Nephron (organoid): ENCODE data around the gene KMT2C.

ENCODE experiments used
- H3K27ac Mint-ChIP-seq, 3 experiments: 2 replicates each; pipeline ENCODE4 v1.8.0; 2020; ENCODE audit warnings: mixed read lengths in 3 of 3, mild to moderate bottlenecking in 2 of 3, moderate library complexity in 1 of 3
- H3K27me3 Mint-ChIP-seq: 2 replicates; pipeline ENCODE4 v1.8.0; 2021; ENCODE audit warnings: low read depth, mild to moderate bottlenecking, moderate library complexity, mixed read lengths
- H3K36me3 Mint-ChIP-seq: 2 replicates; pipeline ENCODE4 v1.8.0; 2020; ENCODE audit warnings: low read depth, mixed read lengths
- H3K4me1 Mint-ChIP-seq: 2 replicates; pipeline ENCODE4 v1.8.0; 2020; ENCODE audit warnings: mixed read lengths
- H3K4me3 Mint-ChIP-seq, 3 experiments: 2 replicates each; pipeline ENCODE4 v1.8.0; 2020; ENCODE audit warnings: mild to moderate bottlenecking in 3 of 3, mixed read lengths in 3 of 3, moderate library complexity in 2 of 3
- H3K9me3 Mint-ChIP-seq: 2 replicates; pipeline ENCODE4 v1.8.0; 2020; ENCODE audit warnings: mixed read lengths
- TF ChIP-seq, protein P1 (sequence below), 3 experiments: fragments of 200-600 bp; sonication (generic); IDR thresholded peaks; one replicate each; pipeline ENCODE4 v1.5.0; 2021; ENCODE audit warnings: antibody characterized with exemption in 3 of 3; ENCODE audit not compliant: unreplicated experiment in 3 of 3

The KMT2C gene

DNA sequence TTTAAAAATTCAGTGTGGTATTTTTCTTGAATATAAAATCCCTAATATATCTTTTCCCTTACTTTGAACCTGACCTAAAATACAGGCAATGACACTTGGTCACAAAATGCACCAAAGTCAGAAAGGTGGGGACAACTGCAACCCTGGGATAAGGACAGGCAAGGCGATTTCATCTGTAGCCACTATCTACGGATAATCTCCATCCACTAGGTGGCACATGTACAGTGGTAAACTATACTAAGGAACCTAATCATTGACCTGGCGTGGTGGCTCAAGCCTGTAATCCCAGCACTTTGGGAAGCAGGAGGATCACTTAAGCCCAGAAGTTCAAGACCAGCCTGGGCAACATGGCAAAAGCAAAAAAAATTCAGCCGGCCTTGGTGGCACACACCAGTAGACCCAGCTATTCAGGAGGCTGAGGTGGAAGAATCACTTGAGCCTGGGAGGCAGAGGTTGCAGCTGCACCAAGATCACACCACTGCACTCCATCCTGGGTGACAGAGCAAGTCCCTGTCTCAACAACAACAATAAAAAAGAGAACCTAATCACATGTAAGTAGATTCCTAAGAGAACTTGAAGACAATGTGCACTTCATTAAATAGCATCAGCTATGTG is 98.9 kb downstream of the KMT2C start:
- Mint-ChIP-seq H3K36me3 (no peaks in the 10 kb centered on the region), H3K9me3 (no peaks in the 10 kb centered on the region), H3K4me3 (no peak overlapping the region), H3K27me3 (peaks cover 4% of the 10 kb centered on the region), H3K27ac (no peak overlapping the region), H3K4me1 (peaks cover 19% of the 10 kb centered on the region)
- TF ChIP-seq, protein P1, sequence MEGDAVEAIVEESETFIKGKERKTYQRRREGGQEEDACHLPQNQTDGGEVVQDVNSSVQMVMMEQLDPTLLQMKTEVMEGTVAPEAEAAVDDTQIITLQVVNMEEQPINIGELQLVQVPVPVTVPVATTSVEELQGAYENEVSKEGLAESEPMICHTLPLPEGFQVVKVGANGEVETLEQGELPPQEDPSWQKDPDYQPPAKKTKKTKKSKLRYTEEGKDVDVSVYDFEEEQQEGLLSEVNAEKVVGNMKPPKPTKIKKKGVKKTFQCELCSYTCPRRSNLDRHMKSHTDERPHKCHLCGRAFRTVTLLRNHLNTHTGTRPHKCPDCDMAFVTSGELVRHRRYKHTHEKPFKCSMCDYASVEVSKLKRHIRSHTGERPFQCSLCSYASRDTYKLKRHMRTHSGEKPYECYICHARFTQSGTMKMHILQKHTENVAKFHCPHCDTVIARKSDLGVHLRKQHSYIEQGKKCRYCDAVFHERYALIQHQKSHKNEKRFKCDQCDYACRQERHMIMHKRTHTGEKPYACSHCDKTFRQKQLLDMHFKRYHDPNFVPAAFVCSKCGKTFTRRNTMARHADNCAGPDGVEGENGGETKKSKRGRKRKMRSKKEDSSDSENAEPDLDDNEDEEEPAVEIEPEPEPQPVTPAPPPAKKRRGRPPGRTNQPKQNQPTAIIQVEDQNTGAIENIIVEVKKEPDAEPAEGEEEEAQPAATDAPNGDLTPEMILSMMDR (IDR thresholded peaks at IDR 0.05; ENCODE audit: unreplicated experiment in 3 of 3), result peak; percentile 37 to 52 (median 41)

- no peak overlapping the region for H3K4me3 Mint-ChIP-seq
- H3K4me1 Mint-ChIP-seq, result peaks cover 14% of the 10 kb centered on the region
- TF ChIP-seq, protein P1 (IDR thresholded peaks at IDR 0.05; ENCODE audit: unreplicated experiment in 3 of 3), result no peak
- no peaks in the 10 kb centered on the region for H3K36me3 Mint-ChIP-seq
- H3K27me3 Mint-ChIP-seq, result peaks cover 4% of the 10 kb centered on the region
- no peak overlapping the region for H3K27ac Mint-ChIP-seq
- no peaks in the 10 kb centered on the region for H3K9me3 Mint-ChIP-seq
Measured at GRCh38 chr7:152335900-152336571, 99.8 kb downstream of the KMT2C start.

GRCh38 chr7:152333134-152333533 is 102.7 kb downstream of the KMT2C start:
- Mint-ChIP-seq H3K4me1 (peaks cover 9% of the 10 kb centered on the region), H3K4me3 (no peak overlapping the region), H3K27me3 (no peaks in the 10 kb centered on the region), H3K9me3 (no peaks in the 10 kb centered on the region), H3K36me3 (peaks cover 18% of the 10 kb centered on the region), H3K27ac (no peak overlapping the region)
- TF ChIP-seq, protein P1 (IDR thresholded peaks at IDR 0.05; ENCODE audit: unreplicated experiment in 3 of 3), result no peak

- H3K9me3 Mint-ChIP-seq, result no peaks in the 10 kb centered on the region
- TF ChIP-seq, protein P1 (IDR thresholded peaks at IDR 0.05; ENCODE audit: unreplicated experiment in 3 of 3), result no peak
- no peaks in the 10 kb centered on the region for H3K4me1 Mint-ChIP-seq
- no peak overlapping the region for H3K27ac Mint-ChIP-seq
- H3K4me3 Mint-ChIP-seq, result no peak overlapping the region
- no peaks in the 10 kb centered on the region for H3K27me3 Mint-ChIP-seq
- peaks cover 22% of the 10 kb centered on the region for H3K36me3 Mint-ChIP-seq
Measured at GRCh38 chr7:152330827-152331226, 105.0 kb downstream of the KMT2C start.

DNA sequence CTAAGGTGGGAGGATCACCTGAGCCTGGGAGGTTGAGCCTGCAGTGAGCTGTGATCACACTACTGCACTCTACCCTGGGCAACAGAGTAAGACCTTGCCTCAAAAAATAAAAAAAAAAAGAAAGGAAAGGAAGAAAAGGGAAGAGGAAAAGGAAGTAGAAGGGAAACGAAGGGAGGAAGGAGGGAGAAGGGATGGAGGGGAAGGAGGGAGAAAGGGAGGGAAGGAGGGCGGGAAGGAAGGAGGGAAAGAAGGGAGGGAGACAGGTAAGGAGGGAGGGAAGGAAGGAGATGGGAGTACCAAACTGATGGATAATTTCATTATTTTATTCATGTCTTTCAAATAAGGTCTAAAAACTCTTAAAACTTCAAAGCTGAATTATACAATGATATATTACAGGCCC is 106.3 kb downstream of the KMT2C start:
- Mint-ChIP-seq H3K27me3 (no peaks in the 10 kb centered on the region), H3K9me3 (no peaks in the 10 kb centered on the region), H3K27ac (no peak overlapping the region), H3K4me3 (no peak overlapping the region), H3K36me3 (peaks cover 26% of the 10 kb centered on the region), H3K4me1 (no peaks in the 10 kb centered on the region)
- TF ChIP-seq, protein P1 (IDR thresholded peaks at IDR 0.05; ENCODE audit: unreplicated experiment in 3 of 3), result no peak

DNA sequence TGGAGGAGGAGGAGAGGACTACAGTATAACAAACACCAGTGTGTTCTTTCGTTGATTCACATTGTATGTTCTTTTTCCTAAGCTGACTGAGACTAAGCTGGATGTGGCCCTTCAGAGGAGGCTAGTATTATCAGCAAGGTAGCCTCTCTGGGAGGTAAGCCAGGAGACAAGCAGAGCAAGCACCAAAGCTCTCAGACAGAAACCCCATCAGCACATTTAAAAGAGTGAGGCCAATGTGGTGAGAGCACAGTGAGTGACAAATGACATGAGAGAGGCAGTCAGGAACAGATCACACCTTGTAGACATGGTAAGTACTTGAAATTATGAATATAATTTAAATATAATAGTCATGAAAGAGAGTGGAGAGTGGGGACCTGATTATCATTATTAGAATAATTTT is 107.6 kb downstream of the KMT2C start:
- no peak overlapping the region for H3K4me3 Mint-ChIP-seq
- H3K27ac Mint-ChIP-seq, result no peak overlapping the region
- no peaks in the 10 kb centered on the region for H3K4me1 Mint-ChIP-seq
- no peaks in the 10 kb centered on the region for H3K27me3 Mint-ChIP-seq
- peaks cover 32% of the 10 kb centered on the region for H3K36me3 Mint-ChIP-seq
- no peaks in the 10 kb centered on the region for H3K9me3 Mint-ChIP-seq
- TF ChIP-seq, protein P1 (IDR thresholded peaks at IDR 0.05; ENCODE audit: unreplicated experiment in 3 of 3), result no peak
